Choroid plexus epithelial cell (primary cell): ENCODE measurements around the gene CLIP3.
A peak's percentile ranks its signal among the peaks of the same experiment; 100 is the strongest.

Experiments
- DNase-seq: peaks from one replicate; pipeline ENCODE4 v3.0.0-alpha.2; 2010; ENCODE audit warnings: low read depth
- H3K4me3 ChIP-seq: 2 replicates; pipeline ENCODE4 v1.5.1; 2011; ENCODE audit warnings: low read depth, mild to moderate bottlenecking, control low read depth, low read length, moderate library complexity
- CTCF ChIP-seq: conservative IDR thresholded peaks from 2 replicates; pipeline ENCODE4 v1.5.1; 2011; ENCODE audit warnings: low read depth, mild to moderate bottlenecking, control low read depth, inconsistent platforms, low read length, moderate library complexity

Gene CLIP3

GRCh38 chr19:36006955-36007354 is 25.7 kb downstream of the CLIP3 start:
- H3K4me3 ChIP-seq = no peak overlapping the region
- TF ChIP-seq CTCF = no peak
- DNase-seq = no peak

GRCh38 chr19:36003284-36003683 is 29.4 kb downstream of the CLIP3 start:
- TF ChIP-seq CTCF = no peak

GRCh38 chr19:36001605-36002004 is 31.1 kb downstream of the CLIP3 start:
- no peak for DNase-seq
- no peak for TF ChIP-seq CTCF
- H3K4me3 ChIP-seq = no peak overlapping the region

More at GRCh38 chr19:36003284-36003683, 29.4 kb downstream of the CLIP3 start:
- H3K4me3 ChIP-seq = no peak overlapping the region
- DNase-seq = no peak

- H3K4me3 ChIP-seq = no peak overlapping the region
- TF ChIP-seq CTCF = no peak
- DNase-seq = no peak
These were observed 35.9 kb downstream of the CLIP3 start for GRCh38 chr19:35996777-35997176.

GRCh38 chr19:35995048-35995993 is 37.4 kb downstream of the CLIP3 start, which contains the start of gene SDHAF1:
TSS of gene SDHAF1 (plus strand) at chr19:35995188. CDS start at chr19:35995275, 87 bp downstream.
- peak; percentile 95 for DNase-seq
- peak within 1 kb of the TSS; percentile 77 for H3K4me3 ChIP-seq
- TF ChIP-seq CTCF = no peak

- TF ChIP-seq CTCF = peak; percentile 31
- DNase-seq = no peak
- H3K4me3 ChIP-seq = peak overlapping the region; percentile 77
These were observed 38.6 kb downstream of the CLIP3 start for GRCh38 chr19:35993923-35994598.
